C4-2B (cell line): ENCODE measurements around the gene FGF2.

ENCODE experiments used
- ZFX ChIP-seq: fragments of 450-650 bp; IDR thresholded peaks from 2 replicates; pipeline ENCODE4 v1.6.1; 2017
- TF ChIP-seq, protein P1 (sequence below): fragments of 450-650 bp; conservative IDR thresholded peaks from 2 replicates; pipeline ENCODE4 v1.5.1; 2017; ENCODE audit warnings: mild to moderate bottlenecking

DNA sequence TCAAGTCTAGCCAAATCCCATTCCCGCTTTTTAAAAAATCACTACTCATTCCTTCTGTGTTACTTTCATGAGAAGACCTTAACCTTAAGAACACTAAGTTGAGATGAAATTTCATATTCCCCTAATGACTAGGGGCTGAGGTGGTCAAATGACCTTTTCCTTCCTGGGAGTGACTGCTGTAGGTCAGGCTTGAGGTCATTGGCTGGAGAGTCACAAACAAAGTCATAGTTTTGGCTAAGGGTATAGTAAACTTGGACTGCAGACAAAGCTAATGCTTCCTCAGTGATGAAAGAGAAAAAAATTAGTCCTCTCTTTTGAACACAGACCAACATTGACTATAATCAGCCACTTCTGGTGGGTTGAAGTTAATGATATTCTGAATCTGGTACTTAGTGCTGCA, 16.0 kb upstream of the FGF2 start:
- TF ChIP-seq, protein P1, sequence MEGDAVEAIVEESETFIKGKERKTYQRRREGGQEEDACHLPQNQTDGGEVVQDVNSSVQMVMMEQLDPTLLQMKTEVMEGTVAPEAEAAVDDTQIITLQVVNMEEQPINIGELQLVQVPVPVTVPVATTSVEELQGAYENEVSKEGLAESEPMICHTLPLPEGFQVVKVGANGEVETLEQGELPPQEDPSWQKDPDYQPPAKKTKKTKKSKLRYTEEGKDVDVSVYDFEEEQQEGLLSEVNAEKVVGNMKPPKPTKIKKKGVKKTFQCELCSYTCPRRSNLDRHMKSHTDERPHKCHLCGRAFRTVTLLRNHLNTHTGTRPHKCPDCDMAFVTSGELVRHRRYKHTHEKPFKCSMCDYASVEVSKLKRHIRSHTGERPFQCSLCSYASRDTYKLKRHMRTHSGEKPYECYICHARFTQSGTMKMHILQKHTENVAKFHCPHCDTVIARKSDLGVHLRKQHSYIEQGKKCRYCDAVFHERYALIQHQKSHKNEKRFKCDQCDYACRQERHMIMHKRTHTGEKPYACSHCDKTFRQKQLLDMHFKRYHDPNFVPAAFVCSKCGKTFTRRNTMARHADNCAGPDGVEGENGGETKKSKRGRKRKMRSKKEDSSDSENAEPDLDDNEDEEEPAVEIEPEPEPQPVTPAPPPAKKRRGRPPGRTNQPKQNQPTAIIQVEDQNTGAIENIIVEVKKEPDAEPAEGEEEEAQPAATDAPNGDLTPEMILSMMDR, result no peak
- no peak for TF ChIP-seq ZFX
